Immature natural killer cell (primary cell): ENCODE results near the gene CCDC15. TPM values are rescaled to one million over a fixed set of nuclear protein-coding genes. Genes with fewer than 3 reads are reported as not detected.

ENCODE experiments used
- DNase-seq, 3 donors: peaks; one replicate each; pipeline ENCODE4 v3.0.0; 2022; ENCODE audit warnings: mixed read lengths in 1 of 3
- H3K27ac Mint-ChIP-seq, 6 donors: one replicate each; pipeline ENCODE4 v1.8.0; 2020; ENCODE audit warnings: mixed read lengths in 6 of 6, mild to moderate bottlenecking in 5 of 6, inconsistent platforms in 4 of 6, moderate library complexity in 3 of 6
- H3K27me3 Mint-ChIP-seq, 3 donors: one replicate each; pipeline ENCODE4 v1.8.0; 2020 to 2021; ENCODE audit warnings: low read depth in 3 of 3, mild to moderate bottlenecking in 3 of 3, mixed read lengths in 3 of 3, moderate library complexity in 3 of 3, inconsistent platforms in 1 of 3
- H3K36me3 Mint-ChIP-seq, 3 donors: one replicate each; pipeline ENCODE4 v1.8.0; 2020; ENCODE audit warnings: mixed read lengths in 3 of 3, inconsistent platforms in 2 of 3, mild to moderate bottlenecking in 2 of 3
- H3K4me1 Mint-ChIP-seq, 2 donors: one replicate each; pipeline ENCODE4 v1.8.0; 2020; ENCODE audit warnings: inconsistent platforms in 2 of 2, mild to moderate bottlenecking in 2 of 2, mixed read lengths in 2 of 2, moderate library complexity in 1 of 2
- H3K4me3 Mint-ChIP-seq, 5 donors: one replicate each; pipeline ENCODE4 v1.8.0; 2020; ENCODE audit warnings: mild to moderate bottlenecking in 5 of 5, mixed read lengths in 5 of 5, inconsistent platforms in 3 of 5, moderate library complexity in 3 of 5
- H3K9me3 Mint-ChIP-seq, 6 donors: one replicate each; pipeline ENCODE4 v1.8.0; 2020; ENCODE audit warnings: mild to moderate bottlenecking in 6 of 6, mixed read lengths in 6 of 6, inconsistent platforms in 4 of 6, moderate library complexity in 3 of 6
- polyA plus RNA-seq, 3 donors: library from polyadenylated mRNA; unstranded; fragments of 300-500 nt; fragmentation: Illumina TruSeq; gene quantifications; one replicate each; pipeline ENCODE4 v1.2.3, GENCODE V29; 2021

The CCDC15 gene
- polyA plus RNA-seq: 1 to 10 TPM in 2 of 3 donors, under 1 TPM in 1; 0.50 to 2.7 (median 1.6) TPM

- peak; percentile 94 for DNase-seq
- peak within 1 kb of the TSS in 1 of 5 donors; percentile 22 for H3K4me3 Mint-ChIP-seq
- peaks cover 0 to 2% (median 0%) of the 10 kb centered on the region in 3 donors for H3K27me3 Mint-ChIP-seq
- H3K27ac Mint-ChIP-seq: no peak within 1 kb of the TSS
- H3K4me1 Mint-ChIP-seq: peaks cover under 1 to 5% of the 10 kb centered on the region in 2 donors
- H3K36me3 Mint-ChIP-seq: peaks cover 0 to 3% (median 0%) of the 10 kb centered on the region in 3 donors
- H3K9me3 Mint-ChIP-seq: peaks cover 0 to 2% (median 0%) of the 10 kb centered on the region in 6 donors
Observed at GRCh38 chr11:124953753-124954589, at the start of gene CCDC15. TSS of gene CCDC15 (plus strand) at chr11:124954202. CDS start at chr11:124954733, 531 bp downstream.

GRCh38 chr11:124915541-124916369 is 38.2 kb upstream of the CCDC15 start:
- Mint-ChIP-seq H3K4me3 (no peak overlapping the region), H3K27me3 (peaks cover 3 to 11% (median 5%) of the 10 kb centered on the region in 3 donors), H3K27ac (no peak overlapping the region), H3K36me3 (peaks cover 0 to 5% (median 4%) of the 10 kb centered on the region in 3 donors), H3K9me3 (peaks cover 0 to 8% (median 0%) of the 10 kb centered on the region in 6 donors), H3K4me1 (peaks cover 8 to 11% of the 10 kb centered on the region in 2 donors)
- no peak for DNase-seq

- peaks cover 9 to 14% of the 10 kb centered on the region in 2 donors for H3K4me1 Mint-ChIP-seq
- no peak overlapping the region for H3K27ac Mint-ChIP-seq
- no peak for DNase-seq
- peaks cover 0 to 5% (median 4%) of the 10 kb centered on the region in 3 donors for H3K36me3 Mint-ChIP-seq
- H3K27me3 Mint-ChIP-seq: peaks cover 3 to 12% (median 6%) of the 10 kb centered on the region in 3 donors
- H3K9me3 Mint-ChIP-seq: peaks cover 0 to 8% (median 0%) of the 10 kb centered on the region in 6 donors
- no peak overlapping the region for H3K4me3 Mint-ChIP-seq
Observed at GRCh38 chr11:124916370-124916710, 37.7 kb upstream of the CCDC15 start.

GRCh38 chr11:124917115-124917637 is 36.8 kb upstream of the CCDC15 start:
- Mint-ChIP-seq H3K27me3 (peaks cover 2 to 6% (median 3%) of the 10 kb centered on the region in 3 donors), H3K27ac (no peak overlapping the region), H3K4me3 (no peak overlapping the region), H3K9me3 (peaks cover 0 to 1% (median 0%) of the 10 kb centered on the region in 6 donors), H3K4me1 (peaks cover 13 to 20% of the 10 kb centered on the region in 2 donors), H3K36me3 (no peaks in the 10 kb centered on the region)
- no peak for DNase-seq

GRCh38 chr11:124918950-124919349 is 35.1 kb upstream of the CCDC15 start, which contains the start of gene HEPN1:
TSS of gene HEPN1 (plus strand) at chr11:124919250.
- Mint-ChIP-seq H3K4me1 (peaks cover 15 to 20% of the 10 kb centered on the region in 2 donors), H3K27ac (peak within 1 kb of the TSS in 2 of 6 donors; percentile 23 to 55), H3K27me3 (peaks cover 3 to 6% (median 6%) of the 10 kb centered on the region in 3 donors), H3K9me3 (no peaks in the 10 kb centered on the region), H3K36me3 (no peaks in the 10 kb centered on the region), H3K4me3 (peak within 1 kb of the TSS; percentile 31 to 88 (median 83))
- DNase-seq: no peak

- H3K27ac Mint-ChIP-seq: peak overlapping the region in 1 of 6 donors; percentile 23
- H3K9me3 Mint-ChIP-seq: no peaks in the 10 kb centered on the region
- no peaks in the 10 kb centered on the region for H3K36me3 Mint-ChIP-seq
- H3K4me3 Mint-ChIP-seq: peak overlapping the region; percentile 31 to 88 (median 83)
- peaks cover 0 to 6% (median 6%) of the 10 kb centered on the region in 3 donors for H3K27me3 Mint-ChIP-seq
- H3K4me1 Mint-ChIP-seq: peaks cover 15 to 20% of the 10 kb centered on the region in 2 donors
- DNase-seq: no peak
Observed at GRCh38 chr11:124919898-124920297, 34.1 kb upstream of the CCDC15 start.

GRCh38 chr11:124920356-124920755 is 33.6 kb upstream of the CCDC15 start:
- Mint-ChIP-seq H3K4me3 (peak overlapping the region; percentile 83 to 88 (median 87)), H3K4me1 (peaks cover 15 to 20% of the 10 kb centered on the region in 2 donors), H3K27ac (peak overlapping the region in 5 of 6 donors; percentile 65 to 90 (median 79))

GRCh38 chr11:124920870-124921609 is 33.0 kb upstream of the CCDC15 start:
- peak; percentile 89 to 90 (median 89) for DNase-seq
- peak overlapping the region in 5 of 6 donors; percentile 65 to 90 (median 79) for H3K27ac Mint-ChIP-seq
- peaks cover 1 to 7% (median 6%) of the 10 kb centered on the region in 3 donors for H3K27me3 Mint-ChIP-seq
- peak overlapping the region; percentile 83 to 88 (median 87) for H3K4me3 Mint-ChIP-seq
- no peaks in the 10 kb centered on the region for H3K9me3 Mint-ChIP-seq
- peaks cover 15 to 20% of the 10 kb centered on the region in 2 donors for H3K4me1 Mint-ChIP-seq
- H3K36me3 Mint-ChIP-seq: no peaks in the 10 kb centered on the region

More at GRCh38 chr11:124920356-124920755, 33.6 kb upstream of the CCDC15 start:
- no peak for DNase-seq
- H3K27me3 Mint-ChIP-seq: peaks cover under 1 to 6% (median 6%) of the 10 kb centered on the region in 3 donors
- H3K9me3 Mint-ChIP-seq: no peaks in the 10 kb centered on the region
- H3K36me3 Mint-ChIP-seq: no peaks in the 10 kb centered on the region

- no peaks in the 10 kb centered on the region for H3K9me3 Mint-ChIP-seq
- H3K4me1 Mint-ChIP-seq: peaks cover 15 to 20% of the 10 kb centered on the region in 2 donors
- H3K4me3 Mint-ChIP-seq: peak overlapping the region in 1 of 5 donors; percentile 41
- peaks cover 1 to 6% (median 5%) of the 10 kb centered on the region in 3 donors for H3K27me3 Mint-ChIP-seq
- H3K36me3 Mint-ChIP-seq: no peaks in the 10 kb centered on the region
- no peak overlapping the region for H3K27ac Mint-ChIP-seq
- DNase-seq: no peak
Observed at GRCh38 chr11:124922831-124923230, 31.2 kb upstream of the CCDC15 start.

GRCh38 chr11:124923296-124923695 is 30.7 kb upstream of the CCDC15 start:
- Mint-ChIP-seq H3K4me3 (no peak overlapping the region), H3K9me3 (no peaks in the 10 kb centered on the region), H3K27me3 (peaks cover 1 to 6% (median 6%) of the 10 kb centered on the region in 3 donors), H3K4me1 (peaks cover 15 to 20% of the 10 kb centered on the region in 2 donors), H3K36me3 (no peaks in the 10 kb centered on the region), H3K27ac (no peak overlapping the region)
- DNase-seq: no peak

GRCh38 chr11:124928942-124929665 is 24.9 kb upstream of the CCDC15 start:
- Mint-ChIP-seq H3K36me3 (no peaks in the 10 kb centered on the region), H3K27me3 (peaks cover 1 to 6% (median 1%) of the 10 kb centered on the region in 3 donors), H3K9me3 (no peaks in the 10 kb centered on the region), H3K4me3 (no peak overlapping the region), H3K4me1 (no peaks in the 10 kb centered on the region), H3K27ac (no peak overlapping the region)
- DNase-seq: no peak

GRCh38 chr11:124930799-124931198 is 23.2 kb upstream of the CCDC15 start:
- Mint-ChIP-seq H3K4me1 (no peaks in the 10 kb centered on the region), H3K36me3 (no peaks in the 10 kb centered on the region), H3K27me3 (peaks cover 0 to 4% (median 3%) of the 10 kb centered on the region in 3 donors), H3K27ac (no peak overlapping the region), H3K4me3 (no peak overlapping the region), H3K9me3 (peaks cover 0 to under 1% (median 0%) of the 10 kb centered on the region in 6 donors)
- DNase-seq: no peak
